Fibroblast of lung (primary cell): ENCODE data around the gene ARHGAP28. TPM values are rescaled to one million over a fixed set of nuclear protein-coding genes. Genes with fewer than 3 reads are reported as not detected.
A peak's percentile ranks its signal among the peaks of the same experiment; 100 is the strongest.

Source experiments
- DNase-seq, 2 donors: peaks; one replicate each; pipeline versions ENCODE4 v3.0.0 to v3.0.0-alpha.2; 2010; ENCODE audit warnings: low read depth in 2 of 2
- H2AFZ ChIP-seq: 2 replicates; pipeline ENCODE4 v1.5.1; 2012; ENCODE audit warnings: low read length, control low read depth, inconsistent platforms
- H3K27ac ChIP-seq: 2 replicates; pipeline ENCODE4 v1.5.1; 2011; ENCODE audit warnings: low read length, control low read depth; ENCODE audit not compliant: insufficient read depth
- H3K27me3 ChIP-seq: 2 replicates; pipeline ENCODE4 v1.5.1; 2011; ENCODE audit warnings: mild to moderate bottlenecking, low read length; ENCODE audit not compliant: control insufficient read depth, insufficient read depth
- H3K36me3 ChIP-seq: 2 replicates; pipeline ENCODE4 v1.5.1; 2011; ENCODE audit warnings: low read length; ENCODE audit not compliant: control insufficient read depth, insufficient read depth
- H3K4me1 ChIP-seq: 2 replicates; pipeline ENCODE4 v1.5.1; 2011; ENCODE audit warnings: low read length; ENCODE audit not compliant: control insufficient read depth, insufficient read depth; ENCODE audit errors: extremely low read depth
- H3K4me2 ChIP-seq: 2 replicates; pipeline ENCODE4 v1.5.1; 2011; ENCODE audit warnings: low read length, control low read depth; ENCODE audit not compliant: insufficient read depth; ENCODE audit errors: extremely low read depth
- H3K4me3 ChIP-seq, 4 experiments: fragments of 200-600 bp in 1 of 4; sonication (generic) in 1 of 4; replicated peaks in 1 of 4; 2 replicates each; pipeline ENCODE4 v1.5.1; 2011 to 2016; ENCODE audit warnings: low read length in 4 of 4, low read depth in 3 of 4, mild to moderate bottlenecking in 3 of 4, control low read depth in 2 of 4, inconsistent platforms in 1 of 4, mixed read lengths in 1 of 4; ENCODE audit not compliant: insufficient read depth in 1 of 4; ENCODE audit errors: control extremely low read depth in 1 of 4
- H3K79me2 ChIP-seq: 2 replicates; pipeline ENCODE4 v1.5.1; 2012; ENCODE audit warnings: mild to moderate bottlenecking, low read length, inconsistent platforms; ENCODE audit not compliant: control insufficient read depth, insufficient read depth
- H3K9ac ChIP-seq: 2 replicates; pipeline ENCODE4 v1.5.1; 2011; ENCODE audit warnings: mild to moderate bottlenecking, low read length, control low read depth; ENCODE audit not compliant: insufficient read depth
- H3K9me3 ChIP-seq: 2 replicates; pipeline ENCODE4 v1.5.1; 2012; ENCODE audit warnings: low read depth, low read length; ENCODE audit not compliant: control insufficient read depth, insufficient read depth
- H4K20me1 ChIP-seq: 2 replicates; pipeline ENCODE4 v1.5.1; 2011; ENCODE audit warnings: low read length; ENCODE audit not compliant: control insufficient read depth, insufficient read depth; ENCODE audit errors: extremely low read depth
- CTCF ChIP-seq, 2 donors: IDR thresholded peaks in 1 of 2; conservative IDR thresholded peaks in 1 of 2; 1 replicate in 1 of 2; 2 replicates in 1 of 2; pipeline ENCODE4 v1.5.1; 2011 to 2012; ENCODE audit warnings: low read length in 2 of 2, control low read depth in 1 of 2, inconsistent platforms in 1 of 2, low read depth in 1 of 2, mild to moderate bottlenecking in 1 of 2
- EZH2 ChIP-seq: IDR thresholded peaks from 2 replicates; pipeline ENCODE4 v1.5.1; 2012; ENCODE audit warnings: low read length, control low read depth, mild to moderate bottlenecking; ENCODE audit errors: missing control alignments
- polyA plus RNA-seq, 2 donors: library from polyadenylated mRNA; depleted of rRNA in 1 of 2; stranded (reverse) in 1 of 2; unstranded in 1 of 2; fragments of >200 nt; gene quantifications; 2 replicates each; pipeline ENCODE4 v1.2.1, GENCODE V29; 2011 to 2012; ENCODE audit warnings: missing spikeins in 1 of 2
- total RNA-seq: library from RNA; depleted of rRNA; stranded (reverse); fragments of >200 nt; gene quantifications from 2 replicates; pipeline ENCODE4 v1.2.1, GENCODE V29; 2014

Gene ARHGAP28
- total and polyA plus RNA-seq, 2 donors (not counting 1 experiment from before 2014, with no cell fraction given), result 3.3 to 35.0 TPM

- Histone ChIP-seq H2AFZ (no peak overlapping the region), H3K4me3 (no peak overlapping the region), H3K79me2 (no peaks in the 10 kb centered on the region), H3K27ac (no peak overlapping the region), H3K4me2 (no peak overlapping the region), H3K9ac (no peak overlapping the region), H3K36me3 (no peaks in the 10 kb centered on the region), H3K9me3 (no peaks in the 10 kb centered on the region), H3K27me3 (no peaks in the 10 kb centered on the region), H4K20me1 (no peaks in the 10 kb centered on the region), H3K4me1 (peaks cover 4% of the 10 kb centered on the region)
- TF ChIP-seq CTCF (conservative IDR thresholded peaks at IDR 0.05 in 1 of 2, IDR thresholded peaks at IDR 0.05 in 1 of 2; ENCODE audit: low read depth in 1 of 2, low read length in 2 of 2) (no peak), EZH2 (no peak)
- DNase-seq, result no peak
Measured at GRCh38 chr18:6782861-6783260, 53.3 kb downstream of the ARHGAP28 start.

GRCh38 chr18:6784046-6784445 lies 54.5 kb downstream of the ARHGAP28 start:
- DNase-seq, result no peak
- no peaks in the 10 kb centered on the region for H3K9me3 ChIP-seq
- H3K36me3 ChIP-seq, result no peaks in the 10 kb centered on the region
- H3K4me3 ChIP-seq, result no peak overlapping the region
- no peak overlapping the region for H3K4me2 ChIP-seq
- H2AFZ ChIP-seq, result no peak overlapping the region
- H3K9ac ChIP-seq, result no peak overlapping the region
- H4K20me1 ChIP-seq, result no peaks in the 10 kb centered on the region
- no peaks in the 10 kb centered on the region for H3K79me2 ChIP-seq
- peaks cover 4% of the 10 kb centered on the region for H3K4me1 ChIP-seq
- no peak overlapping the region for H3K27ac ChIP-seq
- TF ChIP-seq EZH2, result no peak
- TF ChIP-seq CTCF (conservative IDR thresholded peaks at IDR 0.05 in 1 of 2, IDR thresholded peaks at IDR 0.05 in 1 of 2; ENCODE audit: low read depth in 1 of 2, low read length in 2 of 2), result no peak
- no peaks in the 10 kb centered on the region for H3K27me3 ChIP-seq

- Histone ChIP-seq H4K20me1 (no peaks in the 10 kb centered on the region), H3K27ac (no peak overlapping the region), H2AFZ (no peak overlapping the region), H3K27me3 (no peaks in the 10 kb centered on the region), H3K9me3 (no peaks in the 10 kb centered on the region), H3K4me3 (no peak overlapping the region), H3K9ac (no peak overlapping the region), H3K4me1 (peaks cover 4% of the 10 kb centered on the region), H3K79me2 (no peaks in the 10 kb centered on the region), H3K36me3 (no peaks in the 10 kb centered on the region), H3K4me2 (no peak overlapping the region)
- TF ChIP-seq EZH2 (no peak), CTCF (conservative IDR thresholded peaks at IDR 0.05 in 1 of 2, IDR thresholded peaks at IDR 0.05 in 1 of 2; ENCODE audit: low read depth in 1 of 2, low read length in 2 of 2) (no peak)
- DNase-seq, result peak in 1 of 2 donors; percentile 58
Measured at GRCh38 chr18:6785001-6785400, 55.5 kb downstream of the ARHGAP28 start.
